Upper lobe of left lung (tissue), 4 donors: ENCODE measurements around the gene TUBAL3.

Experiments
- EP300 ChIP-seq, 4 donors: sonication (generic); formaldehyde crosslinking; IDR thresholded peaks; one replicate each; pipeline ENCODE4 v1.5.1; 2017; ENCODE audit warnings: antibody characterized with exemption in 4 of 4, control low read depth in 2 of 4
- POLR2A ChIP-seq, 4 donors: fragments of 450-650 bp; IDR thresholded peaks; one replicate each; pipeline ENCODE4 v1.5.1; 2016 to 2017; ENCODE audit warnings: antibody characterized with exemption in 4 of 4, mild to moderate bottlenecking in 2 of 4
- TF ChIP-seq, protein P1 (sequence below), 6 experiments: fragments of 450-650 bp in 4 of 6; fragments of 200-600 bp in 2 of 6; sonication (generic) in 2 of 6; IDR thresholded peaks; one replicate each; pipeline ENCODE4 v1.5.1; 2016 to 2019; ENCODE audit warnings: antibody characterized with exemption in 6 of 6

- TF ChIP-seq, protein P1, sequence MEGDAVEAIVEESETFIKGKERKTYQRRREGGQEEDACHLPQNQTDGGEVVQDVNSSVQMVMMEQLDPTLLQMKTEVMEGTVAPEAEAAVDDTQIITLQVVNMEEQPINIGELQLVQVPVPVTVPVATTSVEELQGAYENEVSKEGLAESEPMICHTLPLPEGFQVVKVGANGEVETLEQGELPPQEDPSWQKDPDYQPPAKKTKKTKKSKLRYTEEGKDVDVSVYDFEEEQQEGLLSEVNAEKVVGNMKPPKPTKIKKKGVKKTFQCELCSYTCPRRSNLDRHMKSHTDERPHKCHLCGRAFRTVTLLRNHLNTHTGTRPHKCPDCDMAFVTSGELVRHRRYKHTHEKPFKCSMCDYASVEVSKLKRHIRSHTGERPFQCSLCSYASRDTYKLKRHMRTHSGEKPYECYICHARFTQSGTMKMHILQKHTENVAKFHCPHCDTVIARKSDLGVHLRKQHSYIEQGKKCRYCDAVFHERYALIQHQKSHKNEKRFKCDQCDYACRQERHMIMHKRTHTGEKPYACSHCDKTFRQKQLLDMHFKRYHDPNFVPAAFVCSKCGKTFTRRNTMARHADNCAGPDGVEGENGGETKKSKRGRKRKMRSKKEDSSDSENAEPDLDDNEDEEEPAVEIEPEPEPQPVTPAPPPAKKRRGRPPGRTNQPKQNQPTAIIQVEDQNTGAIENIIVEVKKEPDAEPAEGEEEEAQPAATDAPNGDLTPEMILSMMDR (IDR thresholded peaks at IDR 0.05) = no peak
- TF ChIP-seq POLR2A (IDR thresholded peaks at IDR 0.05) = no peak
- no peak for TF ChIP-seq EP300 (IDR thresholded peaks at IDR 0.05)
Measured at GRCh38 chr10:5395168-5395567, 9.5 kb downstream of the TUBAL3 start.
